A673 (cell line): Measurements from ENCODE around the gene CHCHD6. TPM values are rescaled to one million over a fixed set of nuclear protein-coding genes. Genes with fewer than 3 reads are reported as not detected.
"Not testable (repeated sequence)": the region's sequence is repeated elsewhere in the genome, so short reads cannot be mapped to it uniquely, and the experiment has no call there.

ENCODE experiments used
- BruUV-seq: library from RNA; stranded (reverse); fragments of 400-500 nt; replicated peaks from 2 replicates; lab custom pipeline; 2021; lab: Mats Ljungman, UMichigan
- CTCF ChIA-PET: fragments of 300-600 bp; sonication (Branson Sonifier 250); formaldehyde crosslinking; loops from one replicate; lab custom pipeline; 2022; ENCODE audit warnings: antibody characterized with exemption; lab: Charles Lee
- POLR2A ChIA-PET: fragments of 300-600 bp; sonication (Branson Sonifier 250); formaldehyde crosslinking; loops from one replicate; lab custom pipeline; 2022; ENCODE audit warnings: antibody characterized with exemption; ENCODE audit not compliant: low non-redundant PET; lab: Charles Lee
- DNase-seq: peaks from one replicate; pipeline ENCODE4 v3.0.0-alpha.2; 2015; ENCODE audit warnings: low spot score
- H3K27ac ChIP-seq: fragments of 200-600 bp; sonication (generic); 2 replicates; pipeline ENCODE4 v1.5.1; 2016; ENCODE audit warnings: mixed run types, low read depth, mild to moderate bottlenecking, mixed read lengths, antibody characterized with exemption, low read length; ENCODE audit not compliant: poor library complexity, severe bottlenecking
- H3K27me3 ChIP-seq: fragments of 200-600 bp; sonication (generic); replicated peaks from 2 replicates; pipeline ENCODE4 v1.6.1; 2017; ENCODE audit warnings: mixed run types, low read depth, mild to moderate bottlenecking, mixed read lengths, antibody characterized with exemption, low read length; ENCODE audit not compliant: insufficient read depth, poor library complexity
- H3K36me3 ChIP-seq: fragments of 200-600 bp; sonication (generic); 2 replicates; pipeline ENCODE4 v1.6.1; 2016; ENCODE audit warnings: mixed run types, mild to moderate bottlenecking, mixed read lengths, antibody characterized with exemption, low read length; ENCODE audit not compliant: insufficient read depth, poor library complexity, severe bottlenecking
- H3K4me1 ChIP-seq: fragments of 200-600 bp; sonication (generic); 2 replicates; pipeline ENCODE4 v1.6.1; 2017; ENCODE audit warnings: mixed run types, mild to moderate bottlenecking, mixed read lengths, antibody characterized with exemption, low read length; ENCODE audit not compliant: insufficient read depth, poor library complexity, severe bottlenecking
- H3K4me3 ChIP-seq: fragments of 200-600 bp; sonication (generic); 2 replicates; pipeline ENCODE4 v1.5.1; 2016; ENCODE audit warnings: low read depth, mixed run types, mild to moderate bottlenecking, mixed read lengths, low read length; ENCODE audit not compliant: poor library complexity, severe bottlenecking
- H3K9me3 ChIP-seq: fragments of 200-600 bp; sonication (generic); 2 replicates; pipeline ENCODE4 v1.6.1; 2016; ENCODE audit warnings: mixed run types, low read depth, mild to moderate bottlenecking, mixed read lengths, antibody characterized with exemption, low read length; ENCODE audit not compliant: poor library complexity, severe bottlenecking
- EZH2 ChIP-seq: fragments of 200-600 bp; sonication (generic); IDR thresholded peaks from 2 replicates; pipeline ENCODE4 v1.6.1; 2017; ENCODE audit warnings: borderline replicate concordance, low read depth, mild to moderate bottlenecking, mixed read lengths, antibody characterized with exemption, low read length; ENCODE audit not compliant: poor library complexity, severe bottlenecking
- intact Hi-C: fragments of 100-400 bp; cut with micrococcal nuclease; formaldehyde crosslinking; loops from one replicate; pipeline ENCODE4 v1.10.0; 2022; ENCODE audit not compliant: unreplicated experiment
- total RNA-seq: library from RNA; stranded (reverse); gene quantifications from 2 replicates; pipeline ENCODE4 v1.2.3, GENCODE V29; 2021
- TF ChIP-seq, protein P1 (sequence below): fragments of 300-800, 200-600 bp; sonication (generic); conservative IDR thresholded peaks from 2 replicates; pipeline ENCODE4 v1.5.1; 2017; ENCODE audit warnings: low read depth, mild to moderate bottlenecking, antibody characterized with exemption, low read length, moderate library complexity, mixed read lengths

The CHCHD6 gene
- total RNA-seq, 1 experiment from 2014 or later, result 23.3 TPM

DNA sequence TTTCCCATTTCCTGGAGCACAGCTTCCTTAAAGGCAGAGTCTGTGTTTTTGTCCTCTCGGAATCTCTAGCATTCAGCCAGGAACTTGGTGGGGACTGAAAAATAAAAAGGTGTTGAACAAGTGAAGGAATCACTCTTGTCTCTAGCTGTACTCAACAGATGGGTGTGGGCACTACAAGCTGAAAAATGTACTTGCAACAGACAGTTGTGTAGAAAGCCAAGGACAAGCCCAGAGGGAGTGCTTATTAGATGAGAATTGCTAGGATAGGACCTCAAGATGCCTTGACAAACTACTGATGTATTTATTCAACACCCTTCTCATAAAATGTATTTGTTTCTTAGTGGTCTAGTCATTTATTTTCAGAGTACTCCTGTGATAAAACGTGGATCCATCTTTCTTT is 95.1 kb downstream of the CHCHD6 start:
- TF ChIP-seq, protein P1, sequence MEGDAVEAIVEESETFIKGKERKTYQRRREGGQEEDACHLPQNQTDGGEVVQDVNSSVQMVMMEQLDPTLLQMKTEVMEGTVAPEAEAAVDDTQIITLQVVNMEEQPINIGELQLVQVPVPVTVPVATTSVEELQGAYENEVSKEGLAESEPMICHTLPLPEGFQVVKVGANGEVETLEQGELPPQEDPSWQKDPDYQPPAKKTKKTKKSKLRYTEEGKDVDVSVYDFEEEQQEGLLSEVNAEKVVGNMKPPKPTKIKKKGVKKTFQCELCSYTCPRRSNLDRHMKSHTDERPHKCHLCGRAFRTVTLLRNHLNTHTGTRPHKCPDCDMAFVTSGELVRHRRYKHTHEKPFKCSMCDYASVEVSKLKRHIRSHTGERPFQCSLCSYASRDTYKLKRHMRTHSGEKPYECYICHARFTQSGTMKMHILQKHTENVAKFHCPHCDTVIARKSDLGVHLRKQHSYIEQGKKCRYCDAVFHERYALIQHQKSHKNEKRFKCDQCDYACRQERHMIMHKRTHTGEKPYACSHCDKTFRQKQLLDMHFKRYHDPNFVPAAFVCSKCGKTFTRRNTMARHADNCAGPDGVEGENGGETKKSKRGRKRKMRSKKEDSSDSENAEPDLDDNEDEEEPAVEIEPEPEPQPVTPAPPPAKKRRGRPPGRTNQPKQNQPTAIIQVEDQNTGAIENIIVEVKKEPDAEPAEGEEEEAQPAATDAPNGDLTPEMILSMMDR, result no peak
- no peak for TF ChIP-seq EZH2
- ChIA-PET CTCF (no interaction called here), POLR2A (no interaction called here)
- no TSS peak for BruUV-seq
- intact Hi-C loops, result no loop called here
- DNase-seq, result no peak
- H3K27me3 ChIP-seq, result no peaks in the 10 kb centered on the region
- no peak overlapping the region for H3K4me3 ChIP-seq
- H3K36me3 ChIP-seq, result no peaks in the 10 kb centered on the region
- H3K4me1 ChIP-seq, result no peaks in the 10 kb centered on the region
- H3K27ac ChIP-seq, result no peak overlapping the region
- H3K9me3 ChIP-seq, result peaks cover 12% of the 10 kb centered on the region

DNA sequence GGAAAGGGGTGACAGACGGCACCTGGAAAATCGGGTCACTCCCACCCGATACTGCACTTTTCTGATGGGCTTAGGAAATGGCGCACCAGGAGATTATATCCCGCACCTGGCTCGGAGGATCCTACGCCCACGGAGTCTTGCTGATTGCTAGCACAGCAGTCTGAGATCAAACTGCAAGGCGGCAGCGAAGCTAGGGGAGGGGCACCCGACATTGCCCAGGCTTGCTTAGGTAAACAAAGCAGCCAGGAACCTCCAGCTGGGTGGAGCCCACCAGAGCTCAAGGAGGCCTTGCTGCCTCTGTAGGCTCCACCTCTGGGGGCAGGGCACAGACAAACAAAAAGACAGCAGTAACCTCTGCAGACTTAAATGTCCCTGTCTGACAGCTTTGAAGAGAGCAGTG is 97.3 kb downstream of the CHCHD6 start:
- peaks cover 12% of the 10 kb centered on the region for H3K9me3 ChIP-seq
- H3K4me3 ChIP-seq, POLR2A ChIA-PET, intact Hi-C loops, DNase-seq, BruUV-seq, H3K27me3 ChIP-seq, H3K4me1 ChIP-seq, H3K27ac ChIP-seq, CTCF ChIA-PET, H3K36me3 ChIP-seq: not testable (repeated sequence)

DNA sequence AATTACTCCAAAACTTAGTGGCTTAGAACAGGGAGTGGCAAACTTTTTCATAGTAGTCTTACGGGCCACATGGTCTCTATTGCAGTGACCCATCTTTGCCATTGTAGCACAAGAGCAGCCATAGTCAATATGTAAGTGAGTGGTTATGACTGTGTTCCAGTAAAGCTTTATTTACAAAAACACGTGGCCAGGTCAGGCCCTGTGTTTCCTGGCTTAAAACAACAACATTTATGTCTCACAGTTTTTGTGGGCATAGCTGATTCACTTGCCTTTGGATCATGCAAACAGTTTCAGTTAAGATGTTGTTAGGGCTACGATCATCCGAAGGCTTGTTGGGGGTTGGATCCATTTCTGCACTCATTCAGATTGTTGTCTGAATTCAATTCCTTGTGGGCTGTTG is 103.8 kb downstream of the CHCHD6 start:
- no peaks in the 10 kb centered on the region for H3K9me3 ChIP-seq
- no peaks in the 10 kb centered on the region for H3K27me3 ChIP-seq
- H3K4me3 ChIP-seq, result no peak overlapping the region
- intact Hi-C loops, result no loop called here
- H3K27ac ChIP-seq, result no peak overlapping the region
- no peaks in the 10 kb centered on the region for H3K36me3 ChIP-seq
- ChIA-PET POLR2A (no interaction called here), CTCF (no interaction called here)
- TF ChIP-seq EZH2, result no peak
- TF ChIP-seq, protein P1, result no peak
- DNase-seq, result no peak
- H3K4me1 ChIP-seq, result no peaks in the 10 kb centered on the region
- no TSS peak for BruUV-seq

DNA sequence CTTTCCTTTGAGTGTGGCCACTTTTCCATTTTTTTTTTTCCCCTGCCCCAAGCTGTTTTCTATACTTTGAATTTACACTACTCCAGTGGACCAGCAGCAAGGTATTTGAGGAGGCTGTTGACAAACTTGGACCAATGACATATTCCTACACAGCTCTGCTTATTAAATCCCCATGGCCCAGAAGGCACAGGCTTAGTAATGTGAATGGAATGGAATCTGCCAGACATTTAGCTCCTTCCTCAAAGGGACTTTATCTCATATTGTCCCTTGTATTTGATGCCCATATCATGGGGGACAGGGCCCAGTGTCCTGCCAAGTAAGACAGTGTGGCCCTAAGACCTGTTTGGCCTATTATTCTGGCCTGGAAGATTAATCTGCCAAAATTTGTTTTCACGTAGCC is 107.5 kb downstream of the CHCHD6 start:
- TF ChIP-seq EZH2, result no peak
- TF ChIP-seq, protein P1, result no peak
- intact Hi-C loops, result no loop called here
- no TSS peak for BruUV-seq
- ChIA-PET POLR2A (no interaction called here), CTCF (no interaction called here)
- no peaks in the 10 kb centered on the region for H3K36me3 ChIP-seq
- H3K4me1 ChIP-seq, result no peaks in the 10 kb centered on the region
- H3K27me3 ChIP-seq, result no peaks in the 10 kb centered on the region
- DNase-seq, result no peak
- H3K27ac ChIP-seq, result no peak overlapping the region
- no peaks in the 10 kb centered on the region for H3K9me3 ChIP-seq
- H3K4me3 ChIP-seq, result no peak overlapping the region
